Mammary microvascular endothelial cell (primary cell): Measurements from ENCODE around the gene MED25. TPM values are rescaled to one million over a fixed set of nuclear protein-coding genes. Genes with fewer than 3 reads are reported as not detected.

Experiments used
- total RNA-seq: library from RNA; depleted of rRNA; stranded (reverse); fragments of >200 nt; gene quantifications from 2 replicates; pipeline ENCODE4 v1.2.3, GENCODE V29; 2015

MED25 gene
- total RNA-seq: 25.2 and 25.6 TPM in 2 replicates

DNA sequence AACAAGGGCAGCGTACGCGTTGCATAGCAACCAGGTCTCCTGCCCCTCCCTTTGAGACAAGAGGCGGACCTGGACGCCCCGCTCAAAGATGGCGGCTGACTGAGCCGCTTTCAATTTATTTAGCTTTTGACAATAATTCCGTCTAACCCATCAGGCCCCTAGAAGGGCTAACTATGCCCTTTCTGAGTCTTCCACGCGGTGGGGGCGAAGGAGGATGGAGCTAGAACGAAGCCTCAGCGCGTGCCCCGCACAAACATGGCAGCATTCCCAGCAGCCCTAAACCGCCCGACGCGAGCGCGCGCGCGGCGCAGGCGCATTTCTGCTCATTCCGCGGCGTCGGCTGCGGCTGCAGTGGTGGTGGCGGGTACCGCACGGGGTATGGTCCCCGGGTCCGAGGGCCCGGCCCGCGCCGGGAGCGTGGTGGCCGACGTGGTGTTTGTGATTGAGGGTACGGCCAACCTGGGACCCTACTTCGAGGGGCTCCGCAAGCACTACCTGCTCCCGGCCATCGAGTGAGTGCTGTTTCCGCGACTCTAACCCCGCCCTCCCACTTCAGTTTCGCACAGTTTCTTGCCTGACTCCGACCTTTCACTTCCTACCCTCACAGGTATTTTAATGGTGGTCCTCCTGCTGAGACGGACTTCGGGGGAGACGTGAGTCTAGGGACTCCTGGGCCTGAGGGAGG, at the start of gene MED25:
MED25 (plus strand) TSS at position 326 of the 685 bp plus-strand sequence; CDS start at position 379, 53 bp downstream.

DNA sequence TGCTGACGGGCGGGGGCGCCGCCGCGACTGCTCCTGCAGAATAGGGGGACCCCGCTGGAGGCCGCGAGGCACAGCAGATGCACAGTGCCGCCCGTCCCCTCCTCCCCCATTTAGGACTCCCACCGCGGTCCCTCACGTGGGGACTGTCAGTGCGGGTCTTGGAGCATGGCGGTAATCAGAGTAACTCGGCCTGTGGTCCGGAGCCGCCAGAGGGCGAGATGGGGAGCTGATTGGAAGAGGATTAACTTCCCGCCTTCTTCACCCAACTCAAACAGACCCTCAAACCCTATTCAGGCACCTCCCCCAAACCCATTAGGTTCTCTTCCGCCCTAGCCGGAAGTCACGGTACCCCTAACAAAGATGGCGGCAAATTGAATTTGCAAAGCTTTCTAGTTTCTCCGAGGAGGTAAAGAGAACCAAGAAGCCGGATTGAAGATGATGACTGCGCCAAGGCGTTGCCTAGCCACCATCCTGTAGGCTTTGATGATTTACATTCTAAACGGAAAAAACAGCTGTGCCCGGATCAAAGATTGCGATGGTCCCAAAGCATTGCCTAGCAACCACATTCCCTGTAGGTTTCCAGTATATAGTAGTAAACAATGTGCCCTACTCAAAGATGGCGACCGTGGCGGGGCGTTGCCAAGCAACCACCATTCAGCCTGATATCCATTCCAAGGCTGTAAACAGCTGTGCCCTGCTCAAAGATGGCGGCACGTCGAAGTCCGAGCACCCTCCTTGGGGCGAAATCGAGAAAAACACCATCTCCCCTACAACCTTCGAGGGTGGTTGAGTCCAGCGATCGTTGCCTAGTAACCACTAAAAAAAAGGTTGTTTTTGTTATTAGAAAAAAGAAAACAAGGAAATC, 4.9 kb upstream of the MED25 start, which contains the start of gene FUZ:
FUZ (minus strand) TSS at position 296 of the 865 bp plus-strand sequence; CDS start at position 110, 186 bp downstream.

DNA sequence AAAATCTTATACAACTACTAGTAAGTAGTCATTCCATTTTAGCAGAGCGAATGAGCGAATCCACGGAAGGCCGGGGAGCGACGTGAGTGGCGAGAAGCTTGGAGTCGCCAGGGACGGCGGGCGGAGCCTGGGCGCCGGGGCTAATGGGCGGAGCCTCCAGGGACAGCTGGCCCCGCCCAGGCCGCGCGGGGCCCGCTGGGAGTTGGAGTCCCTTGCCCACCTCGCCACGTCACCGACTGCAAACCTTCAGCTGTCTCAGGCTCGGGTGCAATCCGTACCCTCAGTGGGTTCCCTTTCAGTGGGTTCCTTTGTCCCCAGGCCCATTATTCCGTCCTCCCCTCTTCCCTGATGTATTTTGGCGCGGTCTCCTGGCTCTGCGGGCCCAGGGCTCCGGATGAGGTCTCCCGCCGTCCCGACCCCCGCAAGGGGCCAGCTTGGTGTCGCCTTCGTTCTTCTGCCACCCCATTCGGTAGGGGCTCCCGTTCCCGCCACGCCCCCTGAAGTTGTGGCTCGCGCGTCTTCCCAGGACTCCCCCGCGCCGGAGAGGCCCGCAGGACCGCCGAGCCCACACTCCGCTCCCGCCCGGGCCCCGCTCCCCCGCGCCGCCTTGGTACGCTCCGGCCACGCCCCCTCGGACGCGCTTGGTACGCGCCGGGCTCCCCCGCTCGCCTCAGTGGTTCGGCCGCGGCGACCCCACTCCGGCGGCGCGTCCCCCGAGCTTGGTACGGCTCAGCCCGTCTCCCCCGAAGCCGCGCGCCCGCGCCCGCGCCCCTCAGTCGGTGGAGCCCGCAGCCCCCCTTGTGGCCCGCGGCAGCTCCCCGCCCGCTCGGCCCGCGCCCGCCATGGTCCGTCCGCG, 32.6 kb downstream of the MED25 start, which contains the start of gene PTOV1:
PTOV1 (plus strand) TSS at position 673 of the 856 bp plus-strand sequence.

DNA sequence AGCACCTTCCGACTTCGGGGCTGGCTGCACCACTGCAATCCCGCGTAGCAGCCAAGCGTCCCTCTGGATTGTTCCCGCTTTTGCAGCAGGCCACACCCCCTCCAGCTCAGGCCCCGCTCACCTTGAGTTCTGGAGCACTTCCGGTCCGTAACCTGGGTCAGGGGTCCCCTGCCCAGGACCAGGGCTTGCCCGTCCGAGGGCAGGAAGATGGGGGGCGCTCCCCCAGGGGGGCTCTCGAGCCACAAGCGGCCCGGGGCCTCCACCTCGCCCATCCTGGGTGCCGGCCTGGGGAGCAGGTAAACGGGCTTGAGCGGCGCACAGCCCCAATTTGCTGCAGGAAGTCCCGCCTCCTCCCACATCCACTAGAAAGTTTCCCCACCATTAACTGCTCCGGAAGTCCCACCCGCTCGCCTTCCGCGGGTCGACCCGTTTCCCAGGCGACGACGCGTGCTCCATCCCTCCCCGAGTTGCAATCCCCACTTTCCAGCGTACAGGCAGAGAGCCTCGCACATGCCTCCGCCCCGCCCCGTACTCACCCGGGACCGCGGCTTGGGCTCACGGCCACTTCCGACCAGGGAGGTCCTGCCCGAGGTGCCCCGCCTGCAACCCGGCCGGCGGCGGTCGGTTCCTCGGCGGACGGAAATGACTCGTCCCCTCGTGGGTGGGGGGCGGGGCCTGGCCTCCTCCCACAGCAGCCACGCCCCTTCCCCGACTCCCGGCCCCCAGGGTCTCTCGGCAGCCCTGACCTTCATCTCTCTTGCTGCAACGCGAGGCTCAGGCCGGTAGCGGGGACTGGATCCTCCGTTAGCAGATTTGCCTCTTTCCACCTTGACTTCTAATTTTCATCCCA, 49.1 kb downstream of the MED25 start, which contains the start of gene PNKP:
PNKP (minus strand) TSS at position 644 of the 850 bp plus-strand sequence; CDS start at position 272, 372 bp downstream.

DNA sequence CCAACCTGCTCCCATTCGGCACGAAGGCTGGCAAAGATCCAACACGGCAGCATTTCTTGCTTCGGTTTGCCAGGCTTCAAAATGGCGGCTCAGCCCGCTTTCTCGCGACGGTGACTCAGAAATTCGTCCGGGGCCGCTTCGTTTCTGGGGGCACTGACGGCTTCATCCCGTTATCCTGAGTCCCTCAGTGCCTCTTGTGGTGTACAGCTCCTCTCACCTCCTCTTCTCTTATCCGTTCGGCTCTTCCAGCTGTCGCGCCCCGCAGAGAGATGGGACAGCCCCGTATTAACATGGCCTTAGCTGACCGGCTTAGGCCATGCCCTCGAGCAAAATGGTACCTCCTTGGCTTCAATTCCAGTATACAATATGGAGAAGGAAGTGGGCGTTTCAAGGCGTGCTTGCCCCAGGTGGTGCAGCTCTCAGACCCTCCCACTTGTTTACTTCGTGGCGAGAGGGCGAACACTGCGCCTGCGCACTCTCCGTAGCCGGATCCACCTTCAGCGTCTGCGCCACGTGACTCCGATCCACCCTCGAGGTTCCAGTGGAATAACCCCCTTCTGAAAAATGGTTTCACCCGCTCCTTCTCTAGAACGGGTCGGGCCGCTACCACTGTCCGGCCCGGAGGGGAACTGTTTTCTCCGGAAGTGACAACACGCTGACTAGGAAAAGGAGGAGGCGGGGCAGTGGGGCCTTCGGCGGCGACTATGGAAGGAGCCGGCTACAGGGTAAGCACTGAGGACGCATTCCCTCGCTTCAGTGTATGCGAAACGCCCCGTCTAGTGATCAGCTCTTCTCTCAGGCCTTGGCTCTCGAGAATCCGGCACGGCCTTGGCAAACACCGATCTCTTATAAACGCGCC, 59.2 kb downstream of the MED25 start, which contains the start of the genes AKT1S1 and TBC1D17:
AKT1S1 (minus strand) TSS at position 336 of the 859 bp plus-strand sequence. CDS start 4,060 bp downstream, outside the sequence.
TBC1D17 (plus strand) TSS at position 683 of the 859 bp plus-strand sequence; CDS start at position 705, 22 bp downstream.

Other genes starting within 250 kb of the MED25 start
- gene NOSIP, start 237.7 kb upstream of the MED25 start, total RNA-seq: 104 and 111 TPM in 2 replicates
- gene PRRG2, start 237.0 kb upstream of the MED25 start, total RNA-seq: 1.1 and 3.3 TPM in 2 replicates
- 6.5 and 8.2 TPM in 2 replicates for gene PRR12, start 227.1 kb upstream of the MED25 start, total RNA-seq
- gene RRAS, start 178.1 kb upstream of the MED25 start, total RNA-seq: 79.1 and 97.7 TPM in 2 replicates
- gene SCAF1, start 176.1 kb upstream of the MED25 start, total RNA-seq: 33.2 and 36.7 TPM in 2 replicates
- gene IRF3, start 152.4 kb upstream of the MED25 start, total RNA-seq: 46.5 and 55.2 TPM in 2 replicates
- 33.2 TPM in 2 replicates for gene BCL2L12, start 152.4 kb upstream of the MED25 start, total RNA-seq
- 329 and 369 TPM in 2 replicates for gene PRMT1, start 141.0 kb upstream of the MED25 start, total RNA-seq
- 0.33 and 0.49 TPM in 2 replicates for gene ADM5, start 128.7 kb upstream of the MED25 start, total RNA-seq
- 11.9 and 12.3 TPM in 2 replicates for gene CPT1C, start 127.2 kb upstream of the MED25 start, total RNA-seq
- gene TSKS, start 55.0 kb upstream of the MED25 start, total RNA-seq: 1.5 TPM in 1 of 2 replicates, not detected in the other
- 108 and 110 TPM in 2 replicates for gene AP2A1, start 51.3 kb upstream of the MED25 start, total RNA-seq
- gene FUZ, start 5.0 kb upstream of the MED25 start, total RNA-seq: 13.8 and 17.1 TPM in 2 replicates
- gene PTOV1, start 32.9 kb downstream of the MED25 start, total RNA-seq: 57.6 and 64.4 TPM in 2 replicates
- gene PNKP, start 49.3 kb downstream of the MED25 start, total RNA-seq: 59.5 and 63.0 TPM in 2 replicates
- 26.5 and 30.4 TPM in 2 replicates for gene AKT1S1, start 59.1 kb downstream of the MED25 start, total RNA-seq
- gene TBC1D17, start 59.4 kb downstream of the MED25 start, total RNA-seq: 18.0 and 20.2 TPM in 2 replicates
- gene IL4I1, start 78.6 kb downstream of the MED25 start, total RNA-seq: 24.2 and 29.4 TPM in 2 replicates
- 20.9 and 23.4 TPM in 2 replicates for gene ATF5, start 110.9 kb downstream of the MED25 start, total RNA-seq
- 77.1 and 85.3 TPM in 2 replicates for gene NUP62, start 111.2 kb downstream of the MED25 start, total RNA-seq
- gene SIGLEC11, start 142.9 kb downstream of the MED25 start, total RNA-seq: 0.25 TPM in 1 of 2 replicates, not detected in the other
- gene VRK3, start 207.1 kb downstream of the MED25 start, total RNA-seq: 27.2 and 28.0 TPM in 2 replicates
- gene ZNF473, start 207.7 kb downstream of the MED25 start, total RNA-seq: 5.3 and 6.6 TPM in 2 replicates